HG03558 (cell line): ENCODE measurements around the gene EPHA8.

Experiments used
- ATAC-seq: cut with Tn5 transposase; IDR thresholded peaks from one replicate; pipeline ENCODE4 v1.9.1; 2021; ENCODE audit warnings: moderate number of reproducible peaks; ENCODE audit not compliant: unreplicated experiment; ENCODE audit errors: extremely low read depth

Gene EPHA8

GRCh38 chr1:22587247-22587646 is 24.0 kb downstream of the EPHA8 start:
- no peak for ATAC-seq

DNA sequence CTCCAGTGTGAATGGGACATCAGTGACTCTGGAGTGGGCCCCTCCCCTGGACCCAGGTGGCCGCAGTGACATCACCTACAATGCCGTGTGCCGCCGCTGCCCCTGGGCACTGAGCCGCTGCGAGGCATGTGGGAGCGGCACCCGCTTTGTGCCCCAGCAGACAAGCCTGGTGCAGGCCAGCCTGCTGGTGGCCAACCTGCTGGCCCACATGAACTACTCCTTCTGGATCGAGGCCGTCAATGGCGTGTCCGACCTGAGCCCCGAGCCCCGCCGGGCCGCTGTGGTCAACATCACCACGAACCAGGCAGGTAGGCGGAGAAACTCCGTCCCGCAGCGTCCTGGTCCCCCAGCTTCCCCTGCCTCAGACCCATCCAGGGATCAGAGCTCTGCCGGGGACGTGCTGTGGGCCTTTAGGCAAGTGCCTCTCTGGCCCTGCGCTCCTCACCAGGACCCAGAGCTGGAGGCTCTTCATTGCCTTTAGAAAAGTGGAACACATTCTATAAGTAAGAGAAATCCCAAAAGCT is 25.7 kb downstream of the EPHA8 start:
- no peak for ATAC-seq

DNA sequence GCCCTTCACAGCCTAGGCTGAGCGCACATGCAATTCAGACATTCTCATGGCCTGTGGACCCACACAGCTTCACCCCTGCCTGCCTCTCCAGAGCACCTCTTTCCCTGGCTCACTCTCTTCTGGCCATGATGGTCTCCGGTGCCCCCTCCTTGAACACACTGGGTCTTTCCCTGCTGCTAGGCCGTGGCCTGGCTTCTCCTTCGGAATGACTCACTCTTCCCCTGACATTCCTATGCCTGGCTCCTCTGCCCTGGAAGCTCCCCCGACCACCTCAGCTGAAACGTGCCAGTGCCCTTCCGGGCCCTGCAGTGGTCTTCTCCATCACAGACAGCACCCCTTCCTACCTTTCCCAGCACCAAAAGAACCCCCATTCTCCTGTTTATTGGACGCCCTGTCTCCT is 28.3 kb downstream of the EPHA8 start:
- no peak for ATAC-seq

DNA sequence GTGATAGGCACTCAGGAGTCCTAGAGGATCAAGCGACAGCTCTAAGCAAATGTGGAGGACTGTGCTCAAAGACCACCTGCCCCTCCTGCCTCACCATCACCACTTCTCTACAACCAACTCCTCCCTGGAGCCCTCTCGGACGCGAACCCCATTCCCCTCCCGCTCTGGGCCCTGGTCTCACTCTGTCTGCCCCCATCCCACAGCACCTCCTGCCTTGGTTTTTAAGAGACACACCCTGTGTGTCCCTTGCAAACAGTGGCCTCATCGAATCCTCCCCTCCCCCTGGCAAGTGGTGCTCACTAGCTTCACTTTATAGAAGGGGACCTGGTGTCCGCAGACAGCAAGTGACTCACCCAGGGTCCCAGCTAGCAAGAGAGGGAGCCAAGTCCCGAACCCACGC is 28.8 kb downstream of the EPHA8 start:
- no peak for ATAC-seq

DNA sequence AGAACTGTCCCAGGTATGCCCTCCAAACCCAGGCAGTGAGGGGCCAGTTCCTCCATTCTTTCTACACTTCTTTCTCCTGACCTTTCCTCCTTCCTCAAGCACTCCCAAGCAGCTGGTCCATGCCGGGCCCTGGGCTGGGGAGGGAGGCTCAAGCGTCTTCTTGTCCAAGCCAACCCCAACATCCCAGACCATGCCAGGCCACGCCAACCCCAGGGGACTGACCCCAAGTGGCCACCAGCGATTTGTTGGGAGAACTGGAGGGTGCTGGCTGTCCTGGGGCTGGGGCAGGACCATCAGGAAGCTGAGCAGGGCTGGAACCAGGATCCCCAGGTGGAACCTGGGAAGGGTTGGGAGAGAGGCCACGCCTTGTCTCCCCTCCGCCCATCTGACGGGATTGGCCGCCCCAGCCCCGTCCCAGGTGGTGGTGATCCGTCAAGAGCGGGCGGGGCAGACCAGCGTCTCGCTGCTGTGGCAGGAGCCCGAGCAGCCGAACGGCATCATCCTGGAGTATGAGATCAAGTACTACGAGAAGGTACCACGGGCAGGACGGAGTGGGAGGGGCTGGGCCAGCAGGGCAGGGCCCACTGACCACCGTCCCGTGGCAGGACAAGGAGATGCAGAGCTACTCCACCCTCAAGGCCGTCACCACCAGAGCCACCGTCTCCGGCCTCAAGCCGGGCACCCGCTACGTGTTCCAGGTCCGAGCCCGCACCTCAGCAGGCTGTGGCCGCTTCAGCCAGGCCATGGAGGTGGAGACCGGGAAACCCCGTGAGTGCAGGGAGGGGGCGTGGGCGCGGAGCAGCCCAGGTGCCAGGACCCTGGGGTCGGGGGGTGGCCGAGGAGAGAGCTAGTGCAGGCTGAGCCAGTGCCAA is 29.9 kb downstream of the EPHA8 start:
- no peak for ATAC-seq

- ATAC-seq: no peak
Observed at GRCh38 chr1:22594396-22594795, 31.1 kb downstream of the EPHA8 start.

GRCh38 chr1:22595108-22595507 is 31.8 kb downstream of the EPHA8 start:
- ATAC-seq: no peak

DNA sequence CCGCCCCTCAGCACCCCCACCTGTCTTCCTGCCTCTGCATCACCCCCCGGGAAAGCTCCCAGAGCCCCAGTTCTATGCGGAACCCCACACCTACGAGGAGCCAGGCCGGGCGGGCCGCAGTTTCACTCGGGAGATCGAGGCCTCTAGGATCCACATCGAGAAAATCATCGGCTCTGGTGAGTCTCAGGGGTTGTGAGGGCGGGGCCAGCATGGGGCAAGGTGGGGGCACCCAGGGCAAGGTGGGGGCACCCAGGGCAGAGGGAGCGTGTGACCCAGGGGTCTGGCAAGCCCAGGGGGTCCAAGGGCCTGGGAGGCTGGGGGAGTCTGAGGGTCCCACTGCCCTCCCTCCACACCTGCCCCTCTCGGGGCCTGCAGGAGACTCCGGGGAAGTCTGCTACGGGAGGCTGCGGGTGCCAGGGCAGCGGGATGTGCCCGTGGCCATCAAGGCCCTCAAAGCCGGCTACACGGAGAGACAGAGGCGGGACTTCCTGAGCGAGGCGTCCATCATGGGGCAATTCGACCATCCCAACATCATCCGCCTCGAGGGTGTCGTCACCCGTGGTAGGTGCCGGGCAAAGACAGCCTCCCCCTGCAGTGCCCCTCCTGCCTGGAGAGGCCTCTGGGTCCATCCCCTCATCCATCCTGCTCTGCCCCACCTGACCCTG is 34.1 kb downstream of the EPHA8 start:
- no peak for ATAC-seq

DNA sequence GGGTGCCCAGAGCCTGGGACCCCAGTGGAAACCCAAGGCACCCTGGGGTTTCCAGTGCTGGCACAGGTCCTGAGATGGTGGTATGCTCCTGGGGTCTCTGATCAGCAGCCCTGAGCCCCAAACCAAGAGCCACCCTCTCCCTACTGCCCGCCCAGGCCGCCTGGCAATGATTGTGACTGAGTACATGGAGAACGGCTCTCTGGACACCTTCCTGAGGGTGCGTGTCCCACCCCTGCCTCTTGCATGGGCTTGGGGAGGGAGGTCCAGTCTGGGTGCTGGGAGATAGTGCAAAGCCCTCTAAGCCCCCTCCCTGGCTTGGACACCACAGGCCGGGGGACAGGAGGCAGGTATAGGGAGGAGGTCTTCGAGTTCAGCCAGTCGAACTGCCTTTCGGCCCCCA is 34.7 kb downstream of the EPHA8 start:
- ATAC-seq: no peak

DNA sequence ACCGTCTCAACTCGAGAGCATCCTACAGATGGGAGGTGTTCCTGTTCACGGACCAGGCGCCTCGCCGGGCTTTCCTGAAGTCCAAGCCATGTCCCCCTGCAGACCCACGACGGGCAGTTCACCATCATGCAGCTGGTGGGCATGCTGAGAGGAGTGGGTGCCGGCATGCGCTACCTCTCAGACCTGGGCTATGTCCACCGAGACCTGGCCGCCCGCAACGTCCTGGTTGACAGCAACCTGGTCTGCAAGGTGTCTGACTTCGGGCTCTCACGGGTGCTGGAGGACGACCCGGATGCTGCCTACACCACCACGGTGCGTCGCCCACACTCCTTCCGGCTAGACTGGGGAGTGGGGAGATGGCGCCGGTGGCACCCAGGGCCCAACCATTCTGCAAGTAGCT is 35.4 kb downstream of the EPHA8 start:
- no peak for ATAC-seq

GRCh38 chr1:22600071-22600816 is 37.0 kb downstream of the EPHA8 start:
- no peak for ATAC-seq

DNA sequence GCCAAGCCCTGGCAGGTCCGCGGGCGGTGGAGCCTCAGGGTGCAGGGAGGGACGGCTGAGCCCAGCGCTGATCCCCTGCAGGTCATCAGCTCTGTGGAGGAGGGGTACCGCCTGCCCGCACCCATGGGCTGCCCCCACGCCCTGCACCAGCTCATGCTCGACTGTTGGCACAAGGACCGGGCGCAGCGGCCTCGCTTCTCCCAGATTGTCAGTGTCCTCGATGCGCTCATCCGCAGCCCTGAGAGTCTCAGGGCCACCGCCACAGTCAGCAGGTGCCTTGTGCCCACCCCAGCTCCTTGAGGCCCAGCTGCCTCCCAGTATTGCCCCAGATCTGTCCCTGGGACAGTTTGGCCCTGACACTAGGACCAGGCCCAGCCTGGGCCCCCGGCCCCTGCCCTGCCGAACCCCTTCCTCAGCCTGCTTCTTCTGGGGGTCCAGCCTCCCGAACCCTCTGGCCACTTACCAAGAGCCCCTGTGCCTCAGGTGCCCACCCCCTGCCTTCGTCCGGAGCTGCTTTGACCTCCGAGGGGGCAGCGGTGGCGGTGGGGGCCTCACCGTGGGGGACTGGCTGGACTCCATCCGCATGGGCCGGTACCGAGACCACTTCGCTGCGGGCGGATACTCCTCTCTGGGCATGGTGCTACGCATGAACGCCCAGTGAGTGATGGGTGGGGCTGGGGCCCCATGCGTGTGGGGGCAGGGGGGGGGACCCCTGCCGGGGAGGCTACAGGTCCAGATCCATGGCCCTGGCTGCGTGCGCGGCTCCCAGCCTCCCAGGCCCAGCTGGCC is 37.7 kb downstream of the EPHA8 start:
- no peak for ATAC-seq

DNA sequence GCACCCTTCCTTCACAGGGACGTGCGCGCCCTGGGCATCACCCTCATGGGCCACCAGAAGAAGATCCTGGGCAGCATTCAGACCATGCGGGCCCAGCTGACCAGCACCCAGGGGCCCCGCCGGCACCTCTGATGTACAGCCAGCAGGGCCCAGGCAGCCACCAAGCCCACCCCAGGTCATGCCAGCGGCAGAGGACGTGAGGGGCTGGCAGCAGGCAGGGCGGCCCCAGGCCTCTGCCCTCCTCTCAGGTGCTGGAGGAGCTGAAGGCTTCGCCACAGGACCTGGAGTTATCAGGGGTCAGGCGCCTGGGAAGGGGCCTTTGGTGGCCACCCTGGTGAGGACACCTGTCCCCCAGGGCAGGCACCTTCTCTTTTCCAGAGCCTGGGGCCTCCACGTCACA is 38.3 kb downstream of the EPHA8 start:
- ATAC-seq: no peak

GRCh38 chr1:22602060-22602740 is 38.9 kb downstream of the EPHA8 start:
- ATAC-seq: no peak

- no peak for ATAC-seq
Observed at GRCh38 chr1:22606161-22606560, 42.9 kb downstream of the EPHA8 start.

- no peak for ATAC-seq
Observed at GRCh38 chr1:22607154-22607553, 43.9 kb downstream of the EPHA8 start.

- no peak for ATAC-seq
Observed at GRCh38 chr1:22608361-22608760, 45.1 kb downstream of the EPHA8 start.

DNA sequence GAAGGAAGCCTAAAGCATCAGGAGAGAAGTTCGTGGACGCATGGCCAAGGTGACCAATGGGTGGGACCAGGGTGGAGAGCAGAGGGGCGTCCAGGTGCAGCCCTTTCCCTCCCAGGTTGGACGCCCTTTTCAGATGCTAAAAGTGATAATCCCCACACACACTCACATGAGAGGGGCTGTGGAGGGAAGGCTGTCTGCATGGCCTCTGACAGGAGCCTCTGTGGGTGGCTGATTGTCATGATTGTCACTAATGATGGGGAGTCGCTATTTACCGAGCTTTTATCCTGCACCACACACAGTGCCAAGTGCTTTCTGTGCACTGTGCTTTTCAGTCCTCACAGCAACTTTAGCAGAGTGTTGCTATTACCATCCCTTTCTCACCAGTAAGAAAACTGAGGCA is 46.0 kb downstream of the EPHA8 start:
- no peak for ATAC-seq

- no peak for ATAC-seq
Observed at GRCh38 chr1:22611530-22611947, 48.2 kb downstream of the EPHA8 start.
